ENCODE data around the gene GATB.

- TF ChIP-seq POLR2A (IDR thresholded peaks at IDR 0.05) (no peak), CTCF (IDR thresholded peaks at IDR 0.05) (no peak)
Measured at GRCh38 chr4:151664289-151664688, 96.5 kb downstream of the GATB start.

Data from adrenal gland (tissue), 5 donors.